Lower leg skin (tissue), 3 donors: ENCODE data around the gene PACS2.

Source experiments
- POLR2A ChIP-seq, 2 donors: fragments of 450-650 bp; IDR thresholded peaks; one replicate each; pipeline ENCODE4 v1.6.1; 2016 to 2017; ENCODE audit warnings: antibody characterized with exemption in 2 of 2, mild to moderate bottlenecking in 1 of 2, moderate library complexity in 1 of 2
- TF ChIP-seq, protein P1 (sequence below), 3 donors: fragments of 450-650 bp; IDR thresholded peaks; one replicate each; pipeline ENCODE4 v1.5.1; 2016; ENCODE audit warnings: antibody characterized with exemption in 3 of 3, mild to moderate bottlenecking in 3 of 3, moderate library complexity in 2 of 3

- TF ChIP-seq, protein P1, sequence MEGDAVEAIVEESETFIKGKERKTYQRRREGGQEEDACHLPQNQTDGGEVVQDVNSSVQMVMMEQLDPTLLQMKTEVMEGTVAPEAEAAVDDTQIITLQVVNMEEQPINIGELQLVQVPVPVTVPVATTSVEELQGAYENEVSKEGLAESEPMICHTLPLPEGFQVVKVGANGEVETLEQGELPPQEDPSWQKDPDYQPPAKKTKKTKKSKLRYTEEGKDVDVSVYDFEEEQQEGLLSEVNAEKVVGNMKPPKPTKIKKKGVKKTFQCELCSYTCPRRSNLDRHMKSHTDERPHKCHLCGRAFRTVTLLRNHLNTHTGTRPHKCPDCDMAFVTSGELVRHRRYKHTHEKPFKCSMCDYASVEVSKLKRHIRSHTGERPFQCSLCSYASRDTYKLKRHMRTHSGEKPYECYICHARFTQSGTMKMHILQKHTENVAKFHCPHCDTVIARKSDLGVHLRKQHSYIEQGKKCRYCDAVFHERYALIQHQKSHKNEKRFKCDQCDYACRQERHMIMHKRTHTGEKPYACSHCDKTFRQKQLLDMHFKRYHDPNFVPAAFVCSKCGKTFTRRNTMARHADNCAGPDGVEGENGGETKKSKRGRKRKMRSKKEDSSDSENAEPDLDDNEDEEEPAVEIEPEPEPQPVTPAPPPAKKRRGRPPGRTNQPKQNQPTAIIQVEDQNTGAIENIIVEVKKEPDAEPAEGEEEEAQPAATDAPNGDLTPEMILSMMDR (IDR thresholded peaks at IDR 0.05), result no peak
- TF ChIP-seq POLR2A (IDR thresholded peaks at IDR 0.05), result no peak
Measured at GRCh38 chr14:105416671-105417070, 102.1 kb downstream of the PACS2 start.
